A549 (cell line): ENCODE data around the gene ATP1A2. TPM values are rescaled to one million over a fixed set of nuclear protein-coding genes. Genes with fewer than 3 reads are reported as not detected.

ENCODE experiments used
- ATAC-seq, 2 experiments: fragments of 200-7000 bp in 1 of 2; fragments of >200 bp in 1 of 2; cut with Nextera tagmentation in 1 of 2; cut with Tn5 transposase in 1 of 2; 3 replicates each; pipeline versions ENCODE4 v1.8.0 to v1.9.1; 2018 to 2020; ENCODE audit warnings: mild to moderate bottlenecking in 1 of 2, moderate library complexity in 1 of 2
- CTCF ChIA-PET: fragments of 300-600 bp; sonication (Branson Sonifier 250); formaldehyde crosslinking; extraction: SDS; loops from one replicate; lab custom pipeline; 2021; ENCODE audit warnings: antibody characterized with exemption, inconsistent platforms; lab: Yijun Ruan, JAX
- POLR2A ChIA-PET: fragments of 350-600 bp; formaldehyde crosslinking; extraction: SDS; loops from one replicate; lab custom pipeline; 2021; ENCODE audit warnings: antibody characterized with exemption, inconsistent platforms; lab: Yijun Ruan, JAX
- DNase-seq, 2 experiments: peaks; one replicate each; pipeline versions ENCODE4 v3.0.0 to v3.0.0-alpha.2; 2011 to 2016; ENCODE audit warnings: low read depth in 1 of 2, low spot score in 1 of 2
- FAIRE-seq: peaks from 2 replicates; lab custom pipeline; 2011; peaks lifted over from hg19 to GRCh38; lab: Jason Lieb, UNC
- H3K27ac ChIP-seq, 2 experiments: fragments of >200 bp; sonication (Bioruptor Twin); formaldehyde crosslinking; 3 replicates each; pipeline ENCODE4 v1.5.1; 2016 to 2017
- H3K4me1 ChIP-seq: fragments of >200 bp; sonication (Bioruptor Twin); formaldehyde crosslinking; 3 replicates; pipeline ENCODE4 v1.6.1; 2016
- H3K4me2 ChIP-seq: fragments of >200 bp; sonication (Bioruptor Twin); formaldehyde crosslinking; 3 replicates; pipeline ENCODE4 v1.6.1; 2016
- H3K4me3 ChIP-seq: fragments of >200 bp; sonication (Bioruptor Twin); formaldehyde crosslinking; 3 replicates; pipeline ENCODE4 v1.5.1; 2016
- H3K9me3 ChIP-seq: fragments of >200 bp; sonication (Bioruptor Twin); formaldehyde crosslinking; 3 replicates; pipeline ENCODE4 v1.6.1; 2016
- CBX2 ChIP-seq: fragments of 200-600 bp; sonication (generic); IDR thresholded peaks from 2 replicates; pipeline ENCODE4 v1.6.1; 2016; ENCODE audit warnings: low read depth, mild to moderate bottlenecking, borderline replicate concordance
- CBX8 ChIP-seq: fragments of 200-600 bp; sonication (generic); IDR thresholded peaks from 2 replicates; pipeline ENCODE4 v1.6.1; 2016
- CEBPB ChIP-seq, 2 experiments: fragments of >200 bp in 1 of 2; sonication (Bioruptor Twin) in 1 of 2; formaldehyde crosslinking in 1 of 2; IDR thresholded peaks; 2 replicates each; pipeline ENCODE4 v1.6.1; 2012 to 2016
- CHD2 ChIP-seq: fragments of 150-350 bp; IDR thresholded peaks from 2 replicates; pipeline ENCODE4 v1.6.1; 2014; ENCODE audit warnings: low read length; ENCODE audit not compliant: partially characterized antibody
- CTCF ChIP-seq: fragments of >200 bp; sonication (Bioruptor Twin); formaldehyde crosslinking; IDR thresholded peaks from 3 replicates; pipeline ENCODE4 v1.5.1; 2016
- E2F6 ChIP-seq: IDR thresholded peaks from 2 replicates; pipeline ENCODE4 v1.6.1; 2012; ENCODE audit warnings: low read depth, borderline replicate concordance
- EHMT2 ChIP-seq: fragments of 200-600 bp; sonication (generic); IDR thresholded peaks from 2 replicates; pipeline ENCODE4 v1.6.1; 2016; ENCODE audit warnings: antibody characterized with exemption, low read depth, mild to moderate bottlenecking, moderate library complexity
- EP300 ChIP-seq, 2 experiments: fragments of >200 bp; sonication (Bioruptor Twin); formaldehyde crosslinking; IDR thresholded peaks; 2 replicates in 1 of 2; 3 replicates in 1 of 2; pipeline ENCODE4 v1.6.1; 2016 to 2017
- ESRRA ChIP-seq: fragments of 150-350 bp; IDR thresholded peaks from 2 replicates; pipeline ENCODE4 v1.6.1; 2014; ENCODE audit warnings: mild to moderate bottlenecking, low read length, borderline replicate concordance
- FOSB ChIP-seq: fragments of 250-450 bp; sonication (Bioruptor Pico); IDR thresholded peaks from 2 replicates; pipeline ENCODE4 v1.5.0; 2020; ENCODE audit warnings: mild to moderate bottlenecking, moderate library complexity
- FOSL2 ChIP-seq, 2 experiments: fragments of 450-650 bp in 1 of 2; fragments of >200 bp in 1 of 2; sonication (Bioruptor Twin) in 1 of 2; formaldehyde crosslinking; IDR thresholded peaks; 2 replicates each; pipeline versions ENCODE4 v1.5.0 to v1.6.1; 2016 to 2020; ENCODE audit warnings: mild to moderate bottlenecking in 1 of 2, moderate library complexity in 1 of 2
- FOXS1 ChIP-seq: fragments of 250-450 bp; sonication (Bioruptor Pico); IDR thresholded peaks from 2 replicates; pipeline ENCODE4 v1.5.0; 2020; ENCODE audit warnings: mild to moderate bottlenecking, moderate library complexity
- HDAC2 ChIP-seq: fragments of 200-600 bp; sonication (generic); IDR thresholded peaks from 2 replicates; pipeline ENCODE4 v1.6.1; 2016
- HEYL ChIP-seq: fragments of 250-450 bp; sonication (Bioruptor Pico); IDR thresholded peaks from 2 replicates; pipeline ENCODE4 v1.8.0; 2021; ENCODE audit warnings: mild to moderate bottlenecking, moderate library complexity
- HOXB5 ChIP-seq: fragments of 250-450 bp; sonication (Bioruptor Pico); IDR thresholded peaks from 2 replicates; pipeline ENCODE4 v1.5.0; 2020; ENCODE audit warnings: mild to moderate bottlenecking, moderate library complexity
- KDM1A ChIP-seq: fragments of 200-600 bp; sonication (generic); IDR thresholded peaks from 2 replicates; pipeline ENCODE4 v1.6.1; 2016; ENCODE audit warnings: low read depth, mild to moderate bottlenecking
- MAFK ChIP-seq: fragments of 450-650 bp; IDR thresholded peaks from 2 replicates; pipeline ENCODE4 v1.6.1; 2014; ENCODE audit not compliant: partially characterized antibody
- MAZ ChIP-seq: fragments of 150-350 bp; IDR thresholded peaks from 2 replicates; pipeline ENCODE4 v1.6.1; 2014; ENCODE audit warnings: antibody characterized with exemption, low read depth, low read length, borderline replicate concordance
- MYC ChIP-seq: IDR thresholded peaks from 2 replicates; pipeline ENCODE4 v1.6.1; 2012; ENCODE audit warnings: mild to moderate bottlenecking, inconsistent platforms, low read length, improper control_type of control experiment, borderline replicate concordance
- NR3C1 ChIP-seq: fragments of >200 bp; sonication (Bioruptor Twin); formaldehyde crosslinking; IDR thresholded peaks from 3 replicates; pipeline ENCODE4 v1.6.1; 2017
- PHF8 ChIP-seq: fragments of 200-600 bp; sonication (generic); IDR thresholded peaks from 2 replicates; pipeline ENCODE4 v1.6.1; 2016; ENCODE audit warnings: low read depth, mild to moderate bottlenecking, antibody characterized with exemption, moderate library complexity, borderline replicate concordance
- RARB ChIP-seq: fragments of 250-450 bp; sonication (Bioruptor Pico); IDR thresholded peaks from 2 replicates; pipeline ENCODE4 v1.8.0; 2021; ENCODE audit warnings: mild to moderate bottlenecking, moderate library complexity
- RNF2 ChIP-seq: fragments of 200-600 bp; sonication (generic); IDR thresholded peaks from 2 replicates; pipeline ENCODE4 v1.6.1; 2016; ENCODE audit warnings: low read depth, mild to moderate bottlenecking, antibody characterized with exemption, moderate library complexity, borderline replicate concordance
- SMC3 ChIP-seq: fragments of >200 bp; sonication (Bioruptor Twin); formaldehyde crosslinking; IDR thresholded peaks from 3 replicates; pipeline ENCODE4 v1.6.1; 2018; ENCODE audit warnings: inconsistent platforms
- SREBF2 ChIP-seq: fragments of 450-650 bp; IDR thresholded peaks from 2 replicates; pipeline ENCODE4 v1.6.1; 2014; ENCODE audit warnings: mild to moderate bottlenecking, moderate library complexity
- TP53 ChIP-seq: fragments of 250-450 bp; sonication (Bioruptor Pico); IDR thresholded peaks from 2 replicates; pipeline ENCODE4 v1.5.0; 2021; ENCODE audit warnings: mild to moderate bottlenecking, moderate library complexity
- ZFP36 ChIP-seq: fragments of 450-650 bp; IDR thresholded peaks from 2 replicates; pipeline ENCODE4 v1.6.1; 2014; ENCODE audit warnings: borderline replicate concordance; ENCODE audit not compliant: partially characterized antibody
- ZSCAN20 ChIP-seq: fragments of 250-450 bp; sonication (Bioruptor Pico); IDR thresholded peaks from 2 replicates; pipeline ENCODE4 v1.8.0; 2022; ENCODE audit warnings: mild to moderate bottlenecking, moderate library complexity
- WGBS: methylation state at CpG from one replicate; pipeline ENCODE4 v1.1.6; 2017; ENCODE audit errors: missing lambda C conversion rate; 5-methylcytosine and 5-hydroxymethylcytosine counted together
- polyA plus RNA-seq, 4 experiments: library from polyadenylated mRNA; depleted of rRNA in 3 of 4; stranded (reverse); fragments of >200 nt; fragmentation: RNase III in 1 of 4; extraction: RNeasy Plus Mini Kit Qiagen cat#74134 plus additional on column Dnase treatment in 1 of 4; gene quantifications; 2 replicates in 3 of 4; 3 replicates in 1 of 4; pipeline ENCODE4 v1.2.3, GENCODE V29; 2011 to 2017
- TF ChIP-seq, protein P1 (sequence below): fragments of >200 bp; sonication (Bioruptor Twin); formaldehyde crosslinking; IDR thresholded peaks from 2 replicates; pipeline ENCODE4 v1.6.1; 2016
- TF ChIP-seq, protein P2 (sequence below): fragments of 450-650 bp; IDR thresholded peaks from 2 replicates; pipeline ENCODE4 v1.6.1; 2014; ENCODE audit warnings: antibody characterized with exemption

ATP1A2 gene
- polyA plus RNA-seq, 2 of the 4 experiments (the other 2 are of a cell fraction), result 0.09 TPM; not detected in 1

DNA sequence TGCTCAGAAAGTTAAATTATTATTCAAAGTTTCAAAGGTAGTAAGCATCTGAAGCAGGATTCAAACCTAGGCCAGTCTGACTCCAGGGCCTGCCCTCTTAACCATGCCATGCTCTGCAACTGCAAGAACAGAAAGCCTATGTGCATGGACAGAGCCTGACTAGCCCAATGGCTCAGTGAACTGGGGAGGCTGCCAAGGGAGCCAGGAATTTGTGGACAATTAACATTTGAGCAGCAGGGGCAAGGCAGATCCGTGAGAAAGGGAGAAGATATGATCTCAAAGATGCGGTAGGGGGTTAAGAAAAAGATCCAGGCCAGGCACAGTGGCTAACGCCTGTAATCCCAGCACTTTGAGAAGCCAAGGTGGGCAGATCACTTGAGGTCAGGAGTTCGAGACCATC lies 29.4 kb downstream of the ATP1A2 start:
- no peak overlapping the region for H3K27ac ChIP-seq
- H3K9me3 ChIP-seq, result no peaks in the 10 kb centered on the region
- 66% methylated on average over 4 of the region's 4 CpGs for WGBS
- no peak for TF ChIP-seq FOSL2 (IDR thresholded peaks at IDR 0.05)
- no peak for TF ChIP-seq FOSL2 (CRISPR knock-in tag; IDR thresholded peaks at IDR 0.05)
- no peak for TF ChIP-seq FOXS1 (CRISPR knock-in tag)
- TF ChIP-seq RARB (CRISPR knock-in tag), result no peak
- no peak for TF ChIP-seq HOXB5
- TF ChIP-seq, all 56 proteins: peak for 0
- ChIA-PET POLR2A (no interaction called here), CTCF (no interaction called here)
- H3K4me1 ChIP-seq, result peaks cover 9% of the 10 kb centered on the region; the same call in 2 of the 3 replicates
- no peak for FAIRE-seq
- DNase-seq, result no peak
- ATAC-seq, result no peak
- H3K4me2 ChIP-seq, result no peak overlapping the region
- no peak overlapping the region for H3K4me3 ChIP-seq

GRCh38 chr1:160146107-160146506 lies 30.5 kb downstream of the ATP1A2 start:
- FAIRE-seq, result no peak
- CTCF ChIA-PET, result interaction anchor here (0.6 to 2.4 kb wide), 2 partner anchors 16 to 188 kb away, joined by 3 to 7 read pairs; no protein-coding TSS in a partner anchor
- WGBS, result 83% methylated on average over 14 of the region's 14 CpGs

DNA sequence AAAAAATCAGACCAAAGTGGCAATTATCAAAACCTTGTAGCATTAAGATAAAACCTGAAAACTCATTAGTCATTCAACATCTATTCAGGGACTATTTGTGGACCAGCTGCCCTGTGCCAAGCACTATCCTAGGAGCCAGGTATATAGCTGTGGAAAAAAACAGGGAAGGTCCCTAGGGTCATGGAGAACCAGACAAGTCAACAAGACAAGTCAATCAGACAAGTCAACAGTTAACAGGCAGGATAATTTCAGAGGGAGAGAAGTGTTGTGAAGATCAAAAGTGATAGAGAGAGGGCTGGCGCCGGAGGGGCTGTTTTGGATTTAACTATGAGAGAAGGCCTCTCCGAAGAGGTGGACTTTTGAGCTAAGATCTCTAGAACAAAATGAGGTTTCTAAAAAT lies 32.6 kb downstream of the ATP1A2 start:
- DNase-seq (no peak), FAIRE-seq (no peak), ATAC-seq (no peak)
- no peaks in the 10 kb centered on the region for H3K9me3 ChIP-seq
- WGBS, result 91% methylated on average over 3 of the region's 3 CpGs
- H3K27ac ChIP-seq, result peak overlapping the region in 1 of 2 experiments; percentile 12; a peak in 1 of 6 replicates
- H3K4me2 ChIP-seq, result no peak overlapping the region
- ChIA-PET CTCF (interaction anchor here (0.6 to 2.4 kb wide), 8 partner anchors 11 to 72 kb away, joined by 3 to 10 read pairs (median 7); no protein-coding TSS in a partner anchor), POLR2A (no interaction called here)
- H3K4me3 ChIP-seq, result no peak overlapping the region
- H3K4me1 ChIP-seq, result peaks cover 11% of the 10 kb centered on the region; the same call in 2 of the 3 replicates
- TF ChIP-seq ZFP36 (no peak), HOXB5 (no peak), MAZ (no peak), KDM1A (no peak), MAFK (no peak), FOSB (no peak), NR3C1 (no peak), MYC (no peak), HEYL (no peak), ZSCAN20 (CRISPR knock-in tag) (no peak), E2F6 (no peak), TP53 (no peak), EHMT2 (no peak)
- TF ChIP-seq, protein P1, sequence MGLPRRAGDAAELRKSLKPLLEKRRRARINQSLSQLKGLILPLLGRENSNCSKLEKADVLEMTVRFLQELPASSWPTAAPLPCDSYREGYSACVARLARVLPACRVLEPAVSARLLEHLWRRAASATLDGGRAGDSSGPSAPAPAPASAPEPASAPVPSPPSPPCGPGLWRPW, result no peak
- TF ChIP-seq, protein P2, sequence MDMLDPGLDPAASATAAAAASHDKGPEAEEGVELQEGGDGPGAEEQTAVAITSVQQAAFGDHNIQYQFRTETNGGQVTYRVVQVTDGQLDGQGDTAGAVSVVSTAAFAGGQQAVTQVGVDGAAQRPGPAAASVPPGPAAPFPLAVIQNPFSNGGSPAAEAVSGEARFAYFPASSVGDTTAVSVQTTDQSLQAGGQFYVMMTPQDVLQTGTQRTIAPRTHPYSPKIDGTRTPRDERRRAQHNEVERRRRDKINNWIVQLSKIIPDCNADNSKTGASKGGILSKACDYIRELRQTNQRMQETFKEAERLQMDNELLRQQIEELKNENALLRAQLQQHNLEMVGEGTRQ, result no peak

More at GRCh38 chr1:160146107-160146506, 30.5 kb downstream of the ATP1A2 start:
- TF ChIP-seq EP300 (IDR thresholded peaks at IDR 0.05) (no peak), HOXB5 (no peak), SREBF2 (no peak), KDM1A (no peak), NR3C1 (no peak), CBX8 (no peak), RNF2 (no peak), CBX2 (no peak), E2F6 (no peak), SMC3 (no peak), HDAC2 (no peak), ESRRA (no peak), CEBPB (IDR thresholded peaks at IDR 0.05) (no peak), CHD2 (no peak), ZSCAN20 (CRISPR knock-in tag) (no peak), CTCF (no peak), PHF8 (no peak)
- TF ChIP-seq, protein P1, result no peak
- Histone ChIP-seq H3K4me1 (peaks cover 11% of the 10 kb centered on the region; the same call in 2 of the 3 replicates), H3K27ac (no peak overlapping the region), H3K9me3 (no peaks in the 10 kb centered on the region), H3K4me3 (no peak overlapping the region), H3K4me2 (no peak overlapping the region)
- ATAC-seq, result no peak
- POLR2A ChIA-PET, result no interaction called here
- no peak for DNase-seq
